ENCODE measurements around the gene PPP1R1B.

- TF ChIP-seq CTCF (IDR thresholded peaks at IDR 0.05) (no peak), EZH2 (IDR thresholded peaks at IDR 0.05; ENCODE audit: borderline replicate concordance, insufficient read depth, low read depth, low read length, poor library complexity, severe bottlenecking) (peak; percentile 85)
These were observed 27.6 kb upstream of the PPP1R1B start for GRCh38 chr17:39599004-39599664.

Data from B cell (primary cell).